Naive B cell (primary cell): ENCODE results near the gene MAMSTR. TPM values are rescaled to one million over a fixed set of nuclear protein-coding genes. Genes with fewer than 3 reads are reported as not detected.
A peak's percentile ranks its signal among the peaks of the same experiment; 100 is the strongest.

Source experiments
- ATAC-seq, 2 donors: fragments of 150-1000 bp; cut with Tn5 transposase; 2 replicates each; pipeline ENCODE4 v1.10.0; 2021; ENCODE audit warnings: low read depth in 2 of 2, mild to moderate bottlenecking in 2 of 2, moderate library complexity in 2 of 2
- DNase-seq: peaks from one replicate; pipeline ENCODE4 v3.0.0; 2022
- H3K27ac Mint-ChIP-seq, 6 donors: one replicate each; pipeline ENCODE4 v1.8.0; 2020 to 2022; ENCODE audit warnings: mild to moderate bottlenecking in 6 of 6, mixed read lengths in 6 of 6, moderate library complexity in 5 of 6, inconsistent platforms in 2 of 6
- H3K27me3 Mint-ChIP-seq, 3 donors: one replicate each; pipeline ENCODE4 v1.8.0; 2021 to 2022; ENCODE audit warnings: mixed read lengths in 3 of 3, mild to moderate bottlenecking in 1 of 3
- H3K36me3 Mint-ChIP-seq, 2 donors: one replicate each; pipeline ENCODE4 v1.8.0; 2020 to 2022; ENCODE audit warnings: mixed read lengths in 2 of 2, inconsistent platforms in 1 of 2, mild to moderate bottlenecking in 1 of 2
- H3K4me1 Mint-ChIP-seq, 3 donors: one replicate each; pipeline ENCODE4 v1.8.0; 2020 to 2022; ENCODE audit warnings: mixed read lengths in 3 of 3, inconsistent platforms in 1 of 3, mild to moderate bottlenecking in 1 of 3, moderate library complexity in 1 of 3
- H3K4me3 Mint-ChIP-seq, 8 donors: one replicate each; pipeline ENCODE4 v1.8.0; 2020 to 2022; ENCODE audit warnings: mild to moderate bottlenecking in 8 of 8, mixed read lengths in 8 of 8, moderate library complexity in 8 of 8, inconsistent platforms in 2 of 8
- H3K9me3 Mint-ChIP-seq, 7 donors: one replicate each; pipeline ENCODE4 v1.8.0; 2020 to 2022; ENCODE audit warnings: mixed read lengths in 7 of 7, mild to moderate bottlenecking in 5 of 7, inconsistent platforms in 2 of 7, moderate library complexity in 1 of 7
- polyA plus RNA-seq, 6 donors: library from polyadenylated mRNA; unstranded; fragments of 300-500 nt; fragmentation: Illumina TruSeq; gene quantifications; one replicate each; pipeline ENCODE4 v1.2.3, GENCODE V29; 2021; ENCODE audit warnings: low read depth in 6 of 6

MAMSTR gene
- polyA plus RNA-seq, 6 donors from 2014 or later = 0.21 to 0.70 (median 0.31) TPM; not detected in 1

DNA sequence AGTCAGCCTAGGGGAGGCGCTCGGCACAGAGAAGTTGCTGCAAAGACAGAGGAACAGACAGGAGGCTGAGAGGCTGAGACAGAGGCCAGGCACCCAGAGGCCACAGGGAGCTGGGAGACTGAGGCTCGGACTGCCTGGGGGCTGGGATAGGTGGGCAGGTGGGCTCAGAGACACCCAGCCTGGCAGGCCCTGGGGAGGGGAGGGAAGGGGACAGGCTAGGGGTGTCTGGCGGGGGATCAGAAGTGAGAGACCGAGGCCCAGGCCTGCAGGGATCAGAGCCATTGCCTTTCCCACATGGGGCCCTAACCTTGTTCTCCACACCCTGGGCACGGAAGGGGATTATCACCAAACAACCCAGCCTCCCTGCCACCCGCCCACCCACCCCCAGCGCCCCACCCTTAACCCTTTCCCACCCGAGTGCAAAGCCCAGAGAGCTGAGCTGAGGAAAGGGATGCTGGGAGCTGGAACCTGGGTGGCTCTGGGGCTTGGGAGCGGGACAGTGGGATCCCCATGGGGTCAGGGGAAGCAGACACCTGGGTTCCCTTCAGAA lies 48.0 kb downstream of the MAMSTR start:
- ATAC-seq (no peak), DNase-seq (no peak)
- no peak overlapping the region for H3K4me3 Mint-ChIP-seq
- H3K9me3 Mint-ChIP-seq = peaks cover 0 to 12% (median 0%) of the 10 kb centered on the region in 7 donors
- peak overlapping the region in 1 of 6 donors; percentile 85 for H3K27ac Mint-ChIP-seq
- H3K36me3 Mint-ChIP-seq = no peaks in the 10 kb centered on the region
- peaks cover 0 to 5% (median 3%) of the 10 kb centered on the region in 3 donors for H3K27me3 Mint-ChIP-seq
- H3K4me1 Mint-ChIP-seq = peaks cover 14 to 17% (median 15%) of the 10 kb centered on the region in 3 donors

- peaks cover 0 to 12% (median 0%) of the 10 kb centered on the region in 7 donors for H3K9me3 Mint-ChIP-seq
- H3K27ac Mint-ChIP-seq = peak overlapping the region in 1 of 6 donors; percentile 85
- H3K36me3 Mint-ChIP-seq = no peaks in the 10 kb centered on the region
- peak overlapping the region in 1 of 8 donors; percentile 52 for H3K4me3 Mint-ChIP-seq
- H3K4me1 Mint-ChIP-seq = peaks cover 14 to 17% (median 15%) of the 10 kb centered on the region in 3 donors
- ATAC-seq (no peak), DNase-seq (no peak)
- H3K27me3 Mint-ChIP-seq = peaks cover 0 to 5% (median 3%) of the 10 kb centered on the region in 3 donors
Measured at GRCh38 chr19:48670699-48671445, 48.7 kb downstream of the MAMSTR start.

GRCh38 chr19:48669903-48670668 lies 49.4 kb downstream of the MAMSTR start:
- Mint-ChIP-seq H3K27me3 (no peaks in the 10 kb centered on the region), H3K9me3 (peaks cover 0 to 12% (median 0%) of the 10 kb centered on the region in 7 donors), H3K27ac (peak overlapping the region in 1 of 6 donors; percentile 66), H3K4me3 (no peak overlapping the region), H3K4me1 (peaks cover 8 to 11% (median 10%) of the 10 kb centered on the region in 3 donors), H3K36me3 (no peaks in the 10 kb centered on the region)
- ATAC-seq (no peak), DNase-seq (no peak)

GRCh38 chr19:48668761-48669160 lies 50.8 kb downstream of the MAMSTR start:
- peaks cover 5 to 10% (median 7%) of the 10 kb centered on the region in 3 donors for H3K4me1 Mint-ChIP-seq
- peaks cover 0 to 12% (median 0%) of the 10 kb centered on the region in 7 donors for H3K9me3 Mint-ChIP-seq
- no peaks in the 10 kb centered on the region for H3K27me3 Mint-ChIP-seq
- no peak for DNase-seq
- H3K4me3 Mint-ChIP-seq = no peak overlapping the region
- no peak for ATAC-seq
- H3K27ac Mint-ChIP-seq = peak overlapping the region in 3 of 6 donors; percentile 4 to 90 (median 54)
- no peaks in the 10 kb centered on the region for H3K36me3 Mint-ChIP-seq

- DNase-seq = no peak
- peaks cover 0 to 12% (median 0%) of the 10 kb centered on the region in 7 donors for H3K9me3 Mint-ChIP-seq
- no peak for ATAC-seq
- no peak overlapping the region for H3K4me3 Mint-ChIP-seq
- no peaks in the 10 kb centered on the region for H3K36me3 Mint-ChIP-seq
- H3K27me3 Mint-ChIP-seq = no peaks in the 10 kb centered on the region
- no peak overlapping the region for H3K27ac Mint-ChIP-seq
- H3K4me1 Mint-ChIP-seq = peaks cover 5 to 10% (median 7%) of the 10 kb centered on the region in 3 donors
Measured at GRCh38 chr19:48668332-48668731, 51.2 kb downstream of the MAMSTR start.

DNA sequence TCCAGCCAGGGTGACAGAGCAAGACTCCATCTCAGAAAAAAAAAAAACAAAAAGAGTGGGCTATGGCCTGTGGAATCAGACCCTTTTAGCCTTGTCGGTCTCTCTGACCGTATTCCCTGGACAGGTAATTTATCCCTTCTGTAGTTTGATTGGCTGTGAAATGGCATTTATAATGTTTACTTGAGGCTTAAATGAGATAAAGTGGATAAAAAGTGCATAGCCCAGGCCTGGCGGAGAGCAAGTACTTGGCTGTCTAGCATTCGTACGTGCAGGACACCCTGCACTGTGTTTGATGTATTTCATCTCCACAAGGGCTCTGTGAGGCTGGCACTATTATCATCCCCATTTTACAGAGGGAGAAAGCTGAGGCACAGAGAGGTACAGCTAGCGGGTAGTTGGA lies 53.7 kb downstream of the MAMSTR start:
- Mint-ChIP-seq H3K27me3 (no peaks in the 10 kb centered on the region), H3K27ac (no peak overlapping the region), H3K9me3 (peaks cover 0 to 12% (median 0%) of the 10 kb centered on the region in 7 donors), H3K4me3 (no peak overlapping the region), H3K4me1 (peaks cover 10 to 19% (median 15%) of the 10 kb centered on the region in 3 donors), H3K36me3 (no peaks in the 10 kb centered on the region)
- ATAC-seq = no peak
- DNase-seq = no peak

GRCh38 chr19:48664476-48664875 lies 55.0 kb downstream of the MAMSTR start:
- ATAC-seq (no peak), DNase-seq (no peak)
- no peaks in the 10 kb centered on the region for H3K36me3 Mint-ChIP-seq
- H3K4me3 Mint-ChIP-seq = no peak overlapping the region
- no peaks in the 10 kb centered on the region for H3K27me3 Mint-ChIP-seq
- H3K27ac Mint-ChIP-seq = no peak overlapping the region
- peaks cover 0 to 6% (median 0%) of the 10 kb centered on the region in 7 donors for H3K9me3 Mint-ChIP-seq
- H3K4me1 Mint-ChIP-seq = peaks cover 9 to 20% (median 12%) of the 10 kb centered on the region in 3 donors

GRCh38 chr19:48663667-48664066 lies 55.9 kb downstream of the MAMSTR start:
- H3K27ac Mint-ChIP-seq = no peak overlapping the region
- ATAC-seq = no peak

More at GRCh38 chr19:48663667-48664066, 55.9 kb downstream of the MAMSTR start:
- DNase-seq = no peak
- Mint-ChIP-seq H3K36me3 (no peaks in the 10 kb centered on the region), H3K9me3 (peaks cover 0 to 1% (median 0%) of the 10 kb centered on the region in 7 donors), H3K27me3 (no peaks in the 10 kb centered on the region), H3K4me1 (peaks cover 9 to 19% (median 12%) of the 10 kb centered on the region in 3 donors), H3K4me3 (no peak overlapping the region)

Other genes with a start within 250 kb of the MAMSTR start
- not detected for gene LMTK3, start 207.9 kb downstream of the MAMSTR start, polyA plus RNA-seq
- gene SULT2B1, start 167.6 kb downstream of the MAMSTR start, polyA plus RNA-seq = not detected
- gene SPACA4, start 113.0 kb downstream of the MAMSTR start, polyA plus RNA-seq = not detected
- gene FAM83E, start 104.6 kb downstream of the MAMSTR start, polyA plus RNA-seq = under 1 TPM in 1 of 6 donors, not detected in 5; 0.18 TPM
- 1,000 to 10,000 TPM; 1,850 to 2,706 (median 2,170) TPM for gene RPL18, start 100.5 kb downstream of the MAMSTR start, polyA plus RNA-seq
- gene SPHK2, start 100.2 kb downstream of the MAMSTR start, polyA plus RNA-seq = 10 to 100 TPM in 4 of 6 donors, 1 to 10 TPM in 2; 5.6 to 16.5 (median 10.8) TPM
- 10 to 100 TPM; 27.6 to 73.8 (median 46.4) TPM for gene DBP, start 82.3 kb downstream of the MAMSTR start, polyA plus RNA-seq
- gene CA11, start 73.5 kb downstream of the MAMSTR start, polyA plus RNA-seq = 10 to 100 TPM in 3 of 6 donors, 1 to 10 TPM in 3; 2.8 to 15.2 (median 10.6) TPM
- not detected for gene NTN5, start 46.7 kb downstream of the MAMSTR start, polyA plus RNA-seq
- gene FUT2, start 23.8 kb downstream of the MAMSTR start, polyA plus RNA-seq = under 1 TPM in 3 of 6 donors, not detected in 3; 0.11 to 0.26 (median 0.17) TPM
- under 1 TPM in 1 of 6 donors, not detected in 5; 0.48 TPM for gene RASIP1, start 20.9 kb upstream of the MAMSTR start, polyA plus RNA-seq
- gene IZUMO1, start 27.2 kb upstream of the MAMSTR start, polyA plus RNA-seq = not detected
- not detected for gene FUT1, start 32.9 kb upstream of the MAMSTR start, polyA plus RNA-seq
- gene FGF21, start 35.8 kb upstream of the MAMSTR start, polyA plus RNA-seq = not detected
- 10 to 100 TPM; 16.3 to 29.5 (median 22.2) TPM for gene BCAT2, start 91.3 kb upstream of the MAMSTR start, polyA plus RNA-seq
- 1 to 10 TPM in 4 of 6 donors, under 1 TPM in 1, not detected in 1; 1.00 to 3.3 (median 1.4) TPM for gene HSD17B14, start 116.8 kb upstream of the MAMSTR start, polyA plus RNA-seq
- gene PLEKHA4, start 148.9 kb upstream of the MAMSTR start, polyA plus RNA-seq = 10 to 100 TPM in 1 of 6 donors, 1 to 10 TPM in 5; 4.4 to 15.3 (median 8.7) TPM
- gene PPP1R15A, start 152.7 kb upstream of the MAMSTR start, polyA plus RNA-seq = 100 to 1,000 TPM in 5 of 6 donors, 10 to 100 TPM in 1; 98.9 to 436 (median 172) TPM
- not detected for gene TULP2, start 179.0 kb upstream of the MAMSTR start, polyA plus RNA-seq
- 10 to 100 TPM; 48.8 to 90.6 (median 54.6) TPM for gene NUCB1, start 180.6 kb upstream of the MAMSTR start, polyA plus RNA-seq
- gene DHDH, start 214.0 kb upstream of the MAMSTR start, polyA plus RNA-seq = under 1 TPM in 1 of 6 donors, not detected in 5; 0.32 TPM
- gene BAX, start 235.2 kb upstream of the MAMSTR start, polyA plus RNA-seq = 10 to 100 TPM; 56.0 to 88.2 (median 68.3) TPM
- gene FTL, start 245.6 kb upstream of the MAMSTR start, polyA plus RNA-seq = 1,000 to 10,000 TPM; 5,752 to 7,301 (median 6,284) TPM